WTC11 (cell line): ENCODE data around the gene OPCML.

Experiments
- ATF1 ChIP-seq: sonication (generic); formaldehyde crosslinking; IDR thresholded peaks from 2 replicates; pipeline ENCODE4 v1.8.1; 2023; ENCODE audit warnings: mild to moderate bottlenecking, moderate library complexity, missing genetic modification reagents
- ETV6 ChIP-seq: sonication (generic); formaldehyde crosslinking; IDR thresholded peaks from 2 replicates; pipeline ENCODE4 v1.8.1; 2022; ENCODE audit warnings: mild to moderate bottlenecking, missing genetic modification reagents
- FOXJ3 ChIP-seq: sonication (generic); formaldehyde crosslinking; IDR thresholded peaks from 2 replicates; pipeline ENCODE4 v1.9.0; 2021; ENCODE audit warnings: missing genetic modification reagents, mild to moderate bottlenecking, borderline replicate concordance
- JUN ChIP-seq: sonication (generic); formaldehyde crosslinking; IDR thresholded peaks from 2 replicates; pipeline ENCODE4 v1.8.0; 2023; ENCODE audit warnings: mild to moderate bottlenecking, missing genetic modification reagents
- SP1 ChIP-seq: sonication (generic); formaldehyde crosslinking; conservative IDR thresholded peaks from 2 replicates; pipeline ENCODE4 v1.8.1; 2022; ENCODE audit warnings: missing genetic modification reagents
- TP53 ChIP-seq: sonication (generic); formaldehyde crosslinking; IDR thresholded peaks from 2 replicates; pipeline ENCODE4 v1.8.1; 2023; ENCODE audit warnings: mild to moderate bottlenecking, missing genetic modification reagents
- ZNF219 ChIP-seq: sonication (generic); formaldehyde crosslinking; IDR thresholded peaks from 2 replicates; pipeline ENCODE4 v1.8.0; 2023; ENCODE audit warnings: missing genetic modification reagents, mild to moderate bottlenecking, borderline replicate concordance
- ZNF671 ChIP-seq: fragments of 250-450 bp; sonication (Bioruptor Pico); IDR thresholded peaks from 2 replicates; pipeline ENCODE4 v1.8.0; 2021; ENCODE audit warnings: mild to moderate bottlenecking
- TF ChIP-seq, protein P1 (sequence below): fragments of 200-600 bp; IDR thresholded peaks from 2 replicates; pipeline ENCODE4 v1.8.0; 2022; ENCODE audit warnings: antibody characterized with exemption
- TF ChIP-seq, protein P2 (sequence below): fragments of 250-450 bp; sonication (Bioruptor Pico); IDR thresholded peaks from 2 replicates; pipeline ENCODE4 v1.9.0; 2021; ENCODE audit warnings: moderate library complexity, mild to moderate bottlenecking, inconsistent platforms, borderline replicate concordance
- TF ChIP-seq, protein P3 (sequence below): sonication (generic); formaldehyde crosslinking; IDR thresholded peaks from 2 replicates; pipeline ENCODE4 v1.8.1; 2023; ENCODE audit warnings: mild to moderate bottlenecking, missing genetic modification reagents, moderate library complexity
- TF ChIP-seq, protein P4 (sequence below): sonication (generic); formaldehyde crosslinking; IDR thresholded peaks from 2 replicates; pipeline ENCODE4 v1.8.0; 2022; ENCODE audit warnings: mild to moderate bottlenecking, missing genetic modification reagents
- TF ChIP-seq, protein P5 (sequence below): fragments of 250-450 bp; sonication (Bioruptor Pico); conservative IDR thresholded peaks from 2 replicates; pipeline ENCODE4 v1.9.0; 2021; ENCODE audit warnings: mild to moderate bottlenecking

DNA sequence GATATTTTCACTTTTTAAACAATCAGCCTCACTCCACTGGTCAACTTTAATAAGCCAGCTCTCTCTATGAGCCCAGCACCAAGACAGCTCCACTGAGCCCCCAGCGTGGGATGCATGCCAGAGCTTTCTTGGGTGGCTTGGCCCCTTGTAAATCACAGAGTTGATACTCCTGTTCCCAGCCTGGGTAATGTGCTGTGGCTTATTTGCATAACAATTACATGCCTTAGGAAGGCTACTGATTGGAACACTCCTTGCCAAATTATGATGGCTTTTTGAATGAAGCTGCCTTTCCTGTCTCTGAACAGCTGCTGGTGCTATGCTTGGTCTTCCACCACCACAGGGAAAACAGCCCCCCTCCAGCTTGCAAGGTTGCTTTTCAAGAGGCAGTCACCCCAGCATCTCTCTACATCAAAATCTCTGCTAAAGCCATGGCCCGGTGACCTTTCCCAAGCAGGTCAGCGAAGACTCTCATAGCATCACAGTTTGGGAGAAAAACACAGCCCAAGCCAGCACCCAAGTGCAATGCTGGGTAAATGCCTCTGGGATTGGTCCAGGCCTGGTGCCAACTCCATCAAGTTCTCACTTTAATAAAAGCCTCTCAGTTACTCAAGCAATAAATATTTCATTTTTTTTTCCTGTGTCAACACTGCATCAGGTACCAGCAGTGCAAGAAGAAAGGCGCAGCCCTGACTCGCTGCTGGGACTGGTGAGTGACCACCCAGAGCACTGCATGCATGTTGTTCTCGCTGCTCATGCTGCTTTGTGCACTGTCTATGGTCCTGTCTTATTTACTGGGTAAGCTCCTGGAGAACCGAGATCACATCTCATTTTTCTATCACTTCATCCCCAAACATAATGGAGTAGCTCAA, 549.3 kb downstream of the OPCML start:
- TF ChIP-seq, protein P1, sequence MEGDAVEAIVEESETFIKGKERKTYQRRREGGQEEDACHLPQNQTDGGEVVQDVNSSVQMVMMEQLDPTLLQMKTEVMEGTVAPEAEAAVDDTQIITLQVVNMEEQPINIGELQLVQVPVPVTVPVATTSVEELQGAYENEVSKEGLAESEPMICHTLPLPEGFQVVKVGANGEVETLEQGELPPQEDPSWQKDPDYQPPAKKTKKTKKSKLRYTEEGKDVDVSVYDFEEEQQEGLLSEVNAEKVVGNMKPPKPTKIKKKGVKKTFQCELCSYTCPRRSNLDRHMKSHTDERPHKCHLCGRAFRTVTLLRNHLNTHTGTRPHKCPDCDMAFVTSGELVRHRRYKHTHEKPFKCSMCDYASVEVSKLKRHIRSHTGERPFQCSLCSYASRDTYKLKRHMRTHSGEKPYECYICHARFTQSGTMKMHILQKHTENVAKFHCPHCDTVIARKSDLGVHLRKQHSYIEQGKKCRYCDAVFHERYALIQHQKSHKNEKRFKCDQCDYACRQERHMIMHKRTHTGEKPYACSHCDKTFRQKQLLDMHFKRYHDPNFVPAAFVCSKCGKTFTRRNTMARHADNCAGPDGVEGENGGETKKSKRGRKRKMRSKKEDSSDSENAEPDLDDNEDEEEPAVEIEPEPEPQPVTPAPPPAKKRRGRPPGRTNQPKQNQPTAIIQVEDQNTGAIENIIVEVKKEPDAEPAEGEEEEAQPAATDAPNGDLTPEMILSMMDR, result no peak
- TF ChIP-seq, protein P2, sequence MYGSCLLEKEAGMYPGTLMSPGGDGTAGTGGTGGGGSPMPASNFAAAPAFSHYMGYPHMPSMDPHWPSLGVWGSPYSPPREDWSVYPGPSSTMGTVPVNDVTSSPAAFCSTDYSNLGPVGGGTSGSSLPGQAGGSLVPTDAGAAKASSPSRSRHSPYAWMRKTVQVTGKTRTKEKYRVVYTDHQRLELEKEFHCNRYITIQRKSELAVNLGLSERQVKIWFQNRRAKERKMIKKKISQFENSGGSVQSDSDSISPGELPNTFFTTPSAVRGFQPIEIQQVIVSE, result no peak
- TF ChIP-seq, protein P3, sequence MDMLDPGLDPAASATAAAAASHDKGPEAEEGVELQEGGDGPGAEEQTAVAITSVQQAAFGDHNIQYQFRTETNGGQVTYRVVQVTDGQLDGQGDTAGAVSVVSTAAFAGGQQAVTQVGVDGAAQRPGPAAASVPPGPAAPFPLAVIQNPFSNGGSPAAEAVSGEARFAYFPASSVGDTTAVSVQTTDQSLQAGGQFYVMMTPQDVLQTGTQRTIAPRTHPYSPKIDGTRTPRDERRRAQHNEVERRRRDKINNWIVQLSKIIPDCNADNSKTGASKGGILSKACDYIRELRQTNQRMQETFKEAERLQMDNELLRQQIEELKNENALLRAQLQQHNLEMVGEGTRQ (CRISPR knock-in tag), result no peak
- TF ChIP-seq, protein P4, sequence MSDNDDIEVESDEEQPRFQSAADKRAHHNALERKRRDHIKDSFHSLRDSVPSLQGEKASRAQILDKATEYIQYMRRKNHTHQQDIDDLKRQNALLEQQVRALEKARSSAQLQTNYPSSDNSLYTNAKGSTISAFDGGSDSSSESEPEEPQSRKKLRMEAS (CRISPR knock-in tag), result no peak
- TF ChIP-seq ZNF219 (CRISPR knock-in tag) (no peak), FOXJ3 (CRISPR knock-in tag) (no peak), TP53 (CRISPR knock-in tag) (no peak), ZNF671 (CRISPR knock-in tag) (no peak), ETV6 (no peak), ATF1 (no peak), JUN (CRISPR knock-in tag) (no peak), SP1 (CRISPR knock-in tag) (no peak)
- TF ChIP-seq, protein P5, sequence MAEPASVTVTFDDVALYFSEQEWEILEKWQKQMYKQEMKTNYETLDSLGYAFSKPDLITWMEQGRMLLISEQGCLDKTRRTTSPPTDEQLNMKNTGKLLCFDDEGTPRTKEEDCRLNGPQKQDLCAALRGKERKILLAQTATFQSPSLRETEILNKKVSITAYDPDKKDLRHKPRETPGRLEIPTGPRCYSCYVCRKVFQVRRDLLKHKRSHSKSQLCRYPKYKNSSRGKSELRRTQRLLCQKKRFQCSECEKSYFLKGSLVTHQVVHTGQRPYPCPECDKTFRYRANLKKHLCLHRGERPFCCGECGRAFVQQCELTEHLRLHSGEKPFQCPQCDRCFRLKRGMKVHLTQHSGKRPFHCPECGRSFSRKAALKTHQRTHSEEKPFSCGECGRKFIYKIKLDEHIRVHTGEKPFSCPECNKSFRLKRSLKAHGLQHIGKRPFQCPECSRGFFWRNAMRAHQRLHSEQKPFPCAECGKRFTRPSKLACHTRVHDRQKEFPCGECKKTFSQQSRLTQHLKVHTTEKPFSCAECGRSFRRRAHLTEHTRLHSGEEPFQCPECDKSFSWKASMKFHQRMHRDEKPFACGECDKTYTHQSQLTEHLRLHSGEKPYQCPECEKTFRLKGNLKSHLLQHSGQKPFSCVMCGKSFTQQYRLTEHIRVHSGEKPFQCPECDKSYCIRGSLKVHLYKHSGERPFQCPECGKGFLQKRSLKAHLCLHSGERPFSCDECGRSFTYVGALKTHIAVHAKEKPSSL (CRISPR knock-in tag), result no peak
